Measurements from ENCODE around the gene HCLS1. TPM values are rescaled to one million over a fixed set of nuclear protein-coding genes. Genes with fewer than 3 reads are reported as not detected.

The HCLS1 gene
- polyA plus RNA-seq, 1 of the 3 experiments (the other 2 are of a cell fraction), result 0.23 TPM

DNA sequence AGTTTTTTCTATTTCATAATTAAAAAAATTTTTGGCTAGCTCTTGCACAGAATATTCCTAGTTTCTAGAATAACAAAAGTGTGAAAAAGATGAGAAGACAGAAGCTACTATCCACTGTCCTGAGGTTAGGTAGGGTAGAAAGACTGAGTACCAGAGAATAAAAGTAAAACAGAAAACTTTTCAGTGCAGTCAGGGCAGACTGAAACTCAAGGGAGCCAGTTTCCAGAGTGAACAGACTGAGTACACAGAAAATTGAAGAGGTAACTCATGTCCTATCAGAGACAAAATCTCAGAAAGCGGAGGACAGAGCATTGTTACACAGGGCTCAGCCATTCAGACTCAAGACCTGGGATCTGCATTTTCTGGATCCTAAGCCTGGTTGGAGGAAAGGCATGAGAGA, 76.3 kb downstream of the HCLS1 start (continued):
- TF ChIP-seq, protein P1, sequence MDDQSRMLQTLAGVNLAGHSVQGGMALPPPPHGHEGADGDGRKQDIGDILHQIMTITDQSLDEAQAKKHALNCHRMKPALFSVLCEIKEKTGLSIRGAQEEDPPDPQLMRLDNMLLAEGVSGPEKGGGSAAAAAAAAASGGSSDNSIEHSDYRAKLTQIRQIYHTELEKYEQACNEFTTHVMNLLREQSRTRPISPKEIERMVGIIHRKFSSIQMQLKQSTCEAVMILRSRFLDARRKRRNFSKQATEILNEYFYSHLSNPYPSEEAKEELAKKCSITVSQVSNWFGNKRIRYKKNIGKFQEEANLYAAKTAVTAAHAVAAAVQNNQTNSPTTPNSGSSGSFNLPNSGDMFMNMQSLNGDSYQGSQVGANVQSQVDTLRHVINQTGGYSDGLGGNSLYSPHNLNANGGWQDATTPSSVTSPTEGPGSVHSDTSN (IDR thresholded peaks at IDR 0.05), result no peak
- TF ChIP-seq TCF12 (IDR thresholded peaks at IDR 0.05) (no peak), FOXJ3 (CRISPR knock-in tag; IDR thresholded peaks at IDR 0.05) (no peak)

DNA sequence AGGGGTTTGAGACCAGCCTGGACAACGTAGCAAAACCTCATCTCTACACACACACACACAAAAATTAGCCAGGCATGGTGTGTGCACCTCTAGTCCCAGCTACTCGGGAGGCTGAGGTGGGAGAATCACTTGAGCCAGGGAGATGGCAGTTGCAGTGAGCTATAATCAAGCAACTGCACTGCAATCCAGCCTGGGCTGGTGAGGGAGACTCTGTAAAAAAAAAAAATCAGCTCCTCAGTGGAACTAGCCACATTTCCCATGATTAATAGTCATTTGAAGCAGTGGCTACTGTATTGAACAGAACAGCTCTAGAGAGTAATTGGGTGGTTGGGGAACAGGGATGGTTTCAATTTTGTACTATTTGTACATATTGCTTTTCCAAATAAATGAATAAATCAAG, 79.0 kb downstream of the HCLS1 start:
- DNase-seq, result no peak
- H3K4me1 ChIP-seq (ENCODE audit: control insufficient read depth in 1 of 2, insufficient read depth in 2 of 2, low read depth in 1 of 2, low read length in 1 of 2), result no peaks in the 10 kb centered on the region
- H3K9me3 ChIP-seq, result no peaks in the 10 kb centered on the region
- H4K20me1 ChIP-seq (ENCODE audit: insufficient read depth), result no peaks in the 10 kb centered on the region
- H3K79me2 ChIP-seq (ENCODE audit: insufficient read depth), result no peaks in the 10 kb centered on the region
- no peak overlapping the region for H3K4me3 ChIP-seq (ENCODE audit: low read depth in 2 of 2, low read length in 1 of 2)
- no peak overlapping the region for H3K27ac ChIP-seq (ENCODE audit: low read depth in 2 of 2, low read length in 1 of 2)
- H3F3A ChIP-seq (replicated peaks; ENCODE audit: insufficient read depth), result no peaks in the 10 kb centered on the region
- ChIA-PET CTCF (no interaction called here), POLR2A (interaction anchor here (0.8 kb wide), 1 partner anchor 83 kb away, joined by 3 read pairs; no protein-coding TSS in a partner anchor)
- no peak overlapping the region for H3K4me2 ChIP-seq
- whole genome bisulfite sequencing (ENCODE audit: low lambda C conversion rate), result 19% methylated on average over 2 of the region's 2 CpGs
- no peaks in the 10 kb centered on the region for H3K36me3 ChIP-seq (replicated peaks in 1 of 2; ENCODE audit: control insufficient read depth in 1 of 2, insufficient read depth in 2 of 2, low read length in 1 of 2)
- peaks cover 6% of the 10 kb centered on the region; the same call in 1 of the 2 replicates for H3K27me3 ChIP-seq (ENCODE audit: insufficient read depth)
- no peak overlapping the region for H2AFZ ChIP-seq (ENCODE audit: low read depth)
- no peaks in the 10 kb centered on the region for H3K9me2 ChIP-seq
- H3K9ac ChIP-seq, result no peak overlapping the region
- no peak for TF ChIP-seq JUND (IDR thresholded peaks at IDR 0.05)
- TF ChIP-seq POLR2AphosphoS5 (IDR thresholded peaks at IDR 0.05; ENCODE audit: low read depth, low read length), result no peak
- no peak for TF ChIP-seq SIN3A (IDR thresholded peaks at IDR 0.05; ENCODE audit: borderline replicate concordance, low read depth, low read length)
- no peak for TF ChIP-seq EZH2phosphoT487 (IDR thresholded peaks at IDR 0.05; ENCODE audit: borderline replicate concordance, low read depth)

Small RNA genes lying within 50 kb of the gene (small RNA-seq; reads per million reads assigned to genes)
- 0 reads per million in 7 experiments for gene RNU4-62P

Other genes with a start within 250 kb of the HCLS1 start
- 1.4 and 2.6 TPM in 2 replicates for gene POLQ, start 114.9 kb downstream of the HCLS1 start, polyA plus RNA-seq (2012; rRNA removed)
- not detected in 2 replicates for gene ARGFX, start 93.0 kb downstream of the HCLS1 start, polyA plus RNA-seq (2012; rRNA removed)
- not detected in 2 replicates for gene FBXO40, start 67.5 kb downstream of the HCLS1 start, polyA plus RNA-seq (2012; rRNA removed)
- gene GOLGB1, start 88.8 kb upstream of the HCLS1 start, polyA plus RNA-seq (2012; rRNA removed), result 10.3 and 15.4 TPM in 2 replicates
- 10.4 and 14.3 TPM in 2 replicates for gene IQCB1, start 174.2 kb upstream of the HCLS1 start, polyA plus RNA-seq (2012; rRNA removed)
- 0.63 and 0.85 TPM in 2 replicates for gene EAF2, start 174.3 kb upstream of the HCLS1 start, polyA plus RNA-seq (2012; rRNA removed)
- 0.10 TPM in 2 replicates for gene SLC15A2, start 233.5 kb upstream of the HCLS1 start, polyA plus RNA-seq (2012; rRNA removed)